SU-DHL-6 (cell line): ENCODE measurements around the gene METTL13.

Source experiments
- H2AFZ ChIP-seq: fragments of 200-600 bp; sonication (generic); 2 replicates; pipeline ENCODE4 v1.6.1; 2014; ENCODE audit warnings: low read depth, mild to moderate bottlenecking, moderate library complexity, mixed read lengths, antibody characterized with exemption, low read length; ENCODE audit not compliant: severe bottlenecking
- H3F3A ChIP-seq: fragments of 200-600 bp; shearing (Covaris generic); 2 replicates; pipeline ENCODE4 v1.6.0; 2016; ENCODE audit warnings: antibody characterized with exemption, mild to moderate bottlenecking; ENCODE audit not compliant: insufficient read depth
- H3K27ac ChIP-seq: fragments of 200-600 bp; sonication (generic); 2 replicates; pipeline ENCODE4 v1.5.1; 2016; ENCODE audit warnings: low read depth, mild to moderate bottlenecking, low read length, moderate library complexity, mixed read lengths
- H3K27me3 ChIP-seq: fragments of 200-600 bp; sonication (generic), shearing (Covaris generic); 2 replicates; pipeline ENCODE4 v1.6.0; 2014; ENCODE audit warnings: mild to moderate bottlenecking, low read length
- H3K36me3 ChIP-seq: fragments of 200-600 bp; sonication (generic); 2 replicates; pipeline ENCODE4 v1.6.1; 2014; ENCODE audit warnings: mild to moderate bottlenecking, low read length, mixed read lengths
- H3K4me2 ChIP-seq: fragments of 300-600, 200-600 bp; shearing (Covaris generic), sonication (generic); 2 replicates; pipeline ENCODE4 v1.6.0; 2014; ENCODE audit warnings: low read length, low read depth, mild to moderate bottlenecking; ENCODE audit not compliant: poor library complexity, severe bottlenecking
- H3K4me3 ChIP-seq: fragments of 200-600 bp; sonication (generic); 2 replicates; pipeline ENCODE4 v1.5.1; 2014; ENCODE audit warnings: antibody characterized with exemption, low read length, mild to moderate bottlenecking, mixed read lengths; ENCODE audit not compliant: insufficient read depth, poor library complexity, severe bottlenecking
- H3K79me2 ChIP-seq: fragments of 200-600 bp; sonication (generic); 2 replicates; pipeline ENCODE4 v1.6.1; 2014; ENCODE audit warnings: mild to moderate bottlenecking, low read length, moderate library complexity; ENCODE audit not compliant: insufficient read depth
- H3K9ac ChIP-seq: fragments of 200-600 bp; sonication (generic); 2 replicates; pipeline ENCODE4 v1.7.0; 2014; ENCODE audit warnings: mild to moderate bottlenecking, low read length
- H3K9me2 ChIP-seq: fragments of 200-600 bp; sonication (generic); replicated peaks from 2 replicates; pipeline ENCODE4 v1.6.1; 2014; ENCODE audit warnings: low read length; ENCODE audit not compliant: insufficient read depth
- H3K9me3 ChIP-seq: fragments of 200-600 bp; sonication (generic); 2 replicates; pipeline ENCODE4 v1.6.1; 2014; ENCODE audit warnings: low read length, mixed read lengths; ENCODE audit not compliant: insufficient read depth
- H4K20me1 ChIP-seq: fragments of 200-600 bp; sonication (generic); 2 replicates; pipeline ENCODE4 v1.6.1; 2014; ENCODE audit warnings: low read depth, mild to moderate bottlenecking, antibody characterized with exemption, low read length, moderate library complexity, mixed read lengths
- CTCF ChIP-seq: fragments of 200-600 bp; sonication (generic); IDR thresholded peaks from one replicate; pipeline ENCODE4 v1.5.1; 2017; ENCODE audit warnings: antibody characterized with exemption, mild to moderate bottlenecking, low read length, moderate library complexity; ENCODE audit not compliant: insufficient read depth, poor library complexity, severe bottlenecking
- EZH2phosphoT487 ChIP-seq: fragments of 200-600 bp; sonication (generic), shearing (Covaris generic); conservative IDR thresholded peaks from 2 replicates; pipeline ENCODE4 v1.6.1; 2018; ENCODE audit warnings: mild to moderate bottlenecking, antibody characterized with exemption, low read length, moderate library complexity, mixed read lengths

The METTL13 gene

GRCh38 chr1:171783816-171784530, 2.5 kb downstream of the METTL13 start:
- H2AFZ ChIP-seq, result no peak overlapping the region
- peaks cover 42% of the 10 kb centered on the region for H3K79me2 ChIP-seq
- TF ChIP-seq EZH2phosphoT487 (no peak), CTCF (no peak)
- H4K20me1 ChIP-seq, result no peaks in the 10 kb centered on the region
- no peak overlapping the region for H3K27ac ChIP-seq
- peaks cover 5% of the 10 kb centered on the region for H3F3A ChIP-seq
- peaks cover 7% of the 10 kb centered on the region; the same call in 1 of the 2 replicates for H3K36me3 ChIP-seq
- no peaks in the 10 kb centered on the region for H3K27me3 ChIP-seq
- H3K9me2 ChIP-seq, result no peaks in the 10 kb centered on the region
- H3K4me3 ChIP-seq, result no peak overlapping the region
- H3K9ac ChIP-seq, result no peak overlapping the region
- no peak overlapping the region for H3K4me2 ChIP-seq
- H3K9me3 ChIP-seq, result no peaks in the 10 kb centered on the region

GRCh38 chr1:171784784-171785183, 3.3 kb downstream of the METTL13 start:
- Histone ChIP-seq H3K27ac (no peak overlapping the region), H3K79me2 (peaks cover 42% of the 10 kb centered on the region), H3K4me2 (peak overlapping the region; percentile 21), H2AFZ (no peak overlapping the region), H3K9me2 (no peaks in the 10 kb centered on the region), H3K9me3 (no peaks in the 10 kb centered on the region), H3K27me3 (no peaks in the 10 kb centered on the region), H3K9ac (no peak overlapping the region), H3K4me3 (no peak overlapping the region), H3F3A (peaks cover 5% of the 10 kb centered on the region), H4K20me1 (no peaks in the 10 kb centered on the region), H3K36me3 (peaks cover 8% of the 10 kb centered on the region; the same call in 1 of the 2 replicates)
- no peak for TF ChIP-seq EZH2phosphoT487
- TF ChIP-seq CTCF, result no peak

GRCh38 chr1:171785766-171786165, 4.3 kb downstream of the METTL13 start:
- Histone ChIP-seq H4K20me1 (no peaks in the 10 kb centered on the region), H3K4me3 (no peak overlapping the region), H2AFZ (no peak overlapping the region), H3K9me2 (no peaks in the 10 kb centered on the region), H3K9me3 (no peaks in the 10 kb centered on the region), H3K36me3 (peaks cover 13% of the 10 kb centered on the region), H3K27me3 (no peaks in the 10 kb centered on the region), H3F3A (peaks cover 3% of the 10 kb centered on the region), H3K4me2 (no peak overlapping the region), H3K27ac (no peak overlapping the region), H3K79me2 (peaks cover 42% of the 10 kb centered on the region), H3K9ac (no peak overlapping the region)
- TF ChIP-seq CTCF (no peak), EZH2phosphoT487 (no peak)
